SK-N-DZ (cell line): ENCODE data around the gene CITED1.

Experiments
- DNase-seq: peaks from one replicate; pipeline ENCODE4 v3.0.0-alpha.2; 2015; ENCODE audit warnings: low spot score

The CITED1 gene

GRCh38 chrX:72308566-72309296 is 3.0 kb upstream of the CITED1 start:
- peak; percentile 87 for DNase-seq

- no peak for DNase-seq
Observed at GRCh38 chrX:72308209-72308565, 2.5 kb upstream of the CITED1 start.

- no peak for DNase-seq
Observed at GRCh38 chrX:72307646-72308051, 1.9 kb upstream of the CITED1 start.

- DNase-seq = peak; percentile 81
Observed at GRCh38 chrX:72306851-72307645, 1.3 kb upstream of the CITED1 start.

GRCh38 chrX:72306085-72306801 is 529 bp upstream of the CITED1 start:
- no peak for DNase-seq

GRCh38 chrX:72304877-72305276 is 837 bp downstream of the CITED1 start:
- DNase-seq = no peak

- no peak for DNase-seq
Observed at GRCh38 chrX:72301781-72302180, 3.9 kb downstream of the CITED1 start.

GRCh38 chrX:72299891-72300630 is 5.7 kb downstream of the CITED1 start:
- DNase-seq = no peak

GRCh38 chrX:72297953-72298730 is 7.6 kb downstream of the CITED1 start:
- no peak for DNase-seq

GRCh38 chrX:72296991-72297390 is 8.7 kb downstream of the CITED1 start:
- DNase-seq = no peak

GRCh38 chrX:72295745-72296144 is 10.0 kb downstream of the CITED1 start:
- no peak for DNase-seq

GRCh38 chrX:72294497-72294896 is 11.2 kb downstream of the CITED1 start:
- DNase-seq = no peak

GRCh38 chrX:72282302-72282701 is 23.4 kb downstream of the CITED1 start:
- no peak for DNase-seq

- DNase-seq = no peak
Observed at GRCh38 chrX:72280321-72280845, 25.3 kb downstream of the CITED1 start.

- DNase-seq = no peak
Observed at GRCh38 chrX:72276478-72276953, 29.2 kb downstream of the CITED1 start.

GRCh38 chrX:72274526-72274925 is 31.2 kb downstream of the CITED1 start:
- no peak for DNase-seq

- DNase-seq = no peak
Observed at GRCh38 chrX:72273718-72274117, 32.0 kb downstream of the CITED1 start.

- no peak for DNase-seq
Observed at GRCh38 chrX:72272868-72273267, 32.8 kb downstream of the CITED1 start.

GRCh38 chrX:72271812-72272211 is 33.9 kb downstream of the CITED1 start:
- DNase-seq = no peak

GRCh38 chrX:72271091-72271788 is 34.5 kb downstream of the CITED1 start:
- no peak for DNase-seq
